Panc1 (cell line): ENCODE data around the gene SPG21. TPM values are rescaled to one million over a fixed set of nuclear protein-coding genes. Genes with fewer than 3 reads are reported as not detected.

Source experiments
- ATAC-seq: fragments of 200-7000 bp; cut with Tn5 transposase; 2 replicates; pipeline ENCODE4 v1.9.1; 2020; ENCODE audit warnings: mild to moderate bottlenecking, moderate library complexity
- BruUV-seq: library from RNA; stranded (reverse); fragments of 400-500 nt; replicated peaks from 2 replicates; lab custom pipeline; 2021; lab: Mats Ljungman, UMichigan
- CTCF ChIA-PET: fragments of 300-600 bp; sonication (Branson Sonifier 250); formaldehyde crosslinking; loops from one replicate; lab custom pipeline; 2022; ENCODE audit warnings: antibody characterized with exemption; lab: Charles Lee
- POLR2A ChIA-PET: fragments of 300-600 bp; sonication (Branson Sonifier 250); formaldehyde crosslinking; loops from one replicate; lab custom pipeline; 2022; ENCODE audit warnings: antibody characterized with exemption; lab: Charles Lee
- DNase-seq: peaks from one replicate; pipeline ENCODE4 v3.0.0-alpha.2; 2010; ENCODE audit warnings: low read depth, low spot score
- H3K27ac ChIP-seq: 2 replicates; pipeline ENCODE4 v1.5.1; 2011; ENCODE audit warnings: mild to moderate bottlenecking, low read length, inconsistent platforms
- H3K27me3 ChIP-seq: fragments of 200-500 bp; sonication (Bioruptor generic); 2 replicates; pipeline ENCODE4 v1.6.0; 2014; ENCODE audit warnings: low read length, inconsistent platforms; ENCODE audit not compliant: control insufficient read depth, insufficient read depth
- H3K36me3 ChIP-seq: fragments of 200-500 bp; sonication (Bioruptor generic); 2 replicates; pipeline ENCODE4 v1.5.1; 2014; ENCODE audit warnings: inconsistent platforms, mild to moderate bottlenecking, low read length, moderate library complexity; ENCODE audit not compliant: control insufficient read depth, insufficient read depth
- H3K4me1 ChIP-seq: 2 replicates; pipeline ENCODE4 v1.5.1; 2011; ENCODE audit warnings: inconsistent platforms, mild to moderate bottlenecking, low read length, moderate library complexity; ENCODE audit not compliant: control insufficient read depth, insufficient read depth
- H3K4me3 ChIP-seq, 2 experiments: 2 replicates each; pipeline ENCODE4 v1.5.1; 2011 to 2012; ENCODE audit warnings: low read depth in 2 of 2, low read length in 2 of 2, mild to moderate bottlenecking in 2 of 2, inconsistent platforms in 1 of 2, moderate library complexity in 1 of 2
- H3K9me3 ChIP-seq: fragments of 200-500 bp; sonication (Bioruptor generic); 2 replicates; pipeline ENCODE4 v1.5.1; 2014; ENCODE audit warnings: low read depth, mild to moderate bottlenecking, inconsistent platforms, low read length, moderate library complexity; ENCODE audit not compliant: control insufficient read depth, insufficient read depth
- POLR2AphosphoS5 ChIP-seq: IDR thresholded peaks from 2 replicates; pipeline ENCODE4 v1.6.1; 2012; ENCODE audit warnings: mild to moderate bottlenecking, low read depth, low read length, moderate library complexity
- SIN3A ChIP-seq: IDR thresholded peaks from 2 replicates; pipeline ENCODE4 v1.6.1; 2012; ENCODE audit warnings: low read depth, mild to moderate bottlenecking, low read length, moderate library complexity, borderline replicate concordance; ENCODE audit not compliant: insufficient read depth
- TCF7L2 ChIP-seq: IDR thresholded peaks from 2 replicates; pipeline ENCODE4 v1.6.1; 2011; ENCODE audit warnings: mild to moderate bottlenecking, low read depth, low read length, inconsistent platforms
- in situ Hi-C: cut with HindIII; loops from 2 replicates; pipeline ENCODE4 v1.10.0; 2016; ENCODE audit warnings: low sequenced_read_pairs, low pct_unique_long_range_greater_than_20kb
- intact Hi-C: fragments of 100-400 bp; cut with micrococcal nuclease; formaldehyde crosslinking; loops from one replicate; pipeline ENCODE4 v1.10.0; 2022; ENCODE audit not compliant: unreplicated experiment
- total RNA-seq: library from RNA; stranded (reverse); gene quantifications from one replicate; pipeline ENCODE4 v1.2.1, GENCODE V29; 2021; ENCODE audit not compliant: unreplicated experiment
- TF ChIP-seq, protein P1 (sequence below): fragments of 450-650 bp; IDR thresholded peaks from 2 replicates; pipeline ENCODE4 v1.5.1; 2017; ENCODE audit warnings: mild to moderate bottlenecking
- TF ChIP-seq, protein P2 (sequence below), 2 experiments: IDR thresholded peaks; 2 replicates each; pipeline ENCODE4 v1.6.1; 2011 to 2012; ENCODE audit warnings: low read depth in 2 of 2, control low read depth in 1 of 2, low read length in 1 of 2, mild to moderate bottlenecking in 1 of 2, moderate library complexity in 1 of 2; ENCODE audit not compliant: insufficient read depth in 1 of 2

SPG21 gene
- total RNA-seq, 1 experiment from 2014 or later, result 124 TPM

DNA sequence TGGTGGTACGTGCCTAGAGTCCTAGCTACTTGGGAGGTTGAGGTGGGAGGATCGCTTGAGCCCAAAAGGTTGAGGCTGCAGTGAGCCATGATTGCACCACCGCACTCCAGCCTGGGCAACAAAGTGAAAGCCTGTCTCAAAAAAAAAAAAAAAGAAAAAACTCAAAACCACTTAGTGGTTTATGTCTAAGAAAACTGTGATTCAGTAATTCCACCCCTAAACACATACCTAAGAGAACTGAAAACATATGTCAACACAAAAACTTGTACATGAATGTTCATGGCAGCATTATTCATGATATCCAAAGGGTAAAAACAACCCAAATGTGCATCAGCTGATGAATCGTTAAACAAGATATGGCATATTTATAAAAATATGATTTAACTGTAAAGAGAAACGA, 14.3 kb downstream of the SPG21 start:
- in situ Hi-C loops, result no loop called here

DNA sequence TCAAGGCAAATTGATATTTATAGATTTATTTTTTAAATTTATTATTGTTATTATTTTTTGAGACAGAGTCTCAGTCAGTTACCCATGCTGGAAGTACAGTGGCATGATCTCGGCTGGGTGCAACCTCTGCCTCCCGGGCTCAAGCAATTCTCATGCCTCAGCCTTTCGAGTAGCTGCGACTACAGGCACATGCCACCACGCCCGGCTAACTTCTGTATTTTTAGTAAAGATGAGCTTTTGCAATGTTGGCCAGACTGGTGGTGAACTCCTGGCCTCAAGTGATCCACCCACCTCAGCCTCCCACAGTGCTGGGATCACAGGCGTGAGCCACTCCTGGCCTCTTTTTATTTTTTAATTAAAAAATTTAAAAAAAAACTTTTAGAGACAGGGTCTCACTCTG, 19.0 kb downstream of the SPG21 start:
- intact Hi-C loops (no loop called here), in situ Hi-C loops (no loop called here)
- Histone ChIP-seq H3K36me3 (peaks cover 14% of the 10 kb centered on the region; the same call in 1 of the 2 replicates), H3K9me3 (no peaks in the 10 kb centered on the region), H3K27ac (no peak overlapping the region), H3K27me3 (no peaks in the 10 kb centered on the region), H3K4me3 (no peak overlapping the region), H3K4me1 (no peaks in the 10 kb centered on the region)
- TF ChIP-seq, protein P1, sequence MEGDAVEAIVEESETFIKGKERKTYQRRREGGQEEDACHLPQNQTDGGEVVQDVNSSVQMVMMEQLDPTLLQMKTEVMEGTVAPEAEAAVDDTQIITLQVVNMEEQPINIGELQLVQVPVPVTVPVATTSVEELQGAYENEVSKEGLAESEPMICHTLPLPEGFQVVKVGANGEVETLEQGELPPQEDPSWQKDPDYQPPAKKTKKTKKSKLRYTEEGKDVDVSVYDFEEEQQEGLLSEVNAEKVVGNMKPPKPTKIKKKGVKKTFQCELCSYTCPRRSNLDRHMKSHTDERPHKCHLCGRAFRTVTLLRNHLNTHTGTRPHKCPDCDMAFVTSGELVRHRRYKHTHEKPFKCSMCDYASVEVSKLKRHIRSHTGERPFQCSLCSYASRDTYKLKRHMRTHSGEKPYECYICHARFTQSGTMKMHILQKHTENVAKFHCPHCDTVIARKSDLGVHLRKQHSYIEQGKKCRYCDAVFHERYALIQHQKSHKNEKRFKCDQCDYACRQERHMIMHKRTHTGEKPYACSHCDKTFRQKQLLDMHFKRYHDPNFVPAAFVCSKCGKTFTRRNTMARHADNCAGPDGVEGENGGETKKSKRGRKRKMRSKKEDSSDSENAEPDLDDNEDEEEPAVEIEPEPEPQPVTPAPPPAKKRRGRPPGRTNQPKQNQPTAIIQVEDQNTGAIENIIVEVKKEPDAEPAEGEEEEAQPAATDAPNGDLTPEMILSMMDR, result no peak
- no peak for TF ChIP-seq POLR2AphosphoS5
- TF ChIP-seq SIN3A, result no peak
- TF ChIP-seq, protein P2, sequence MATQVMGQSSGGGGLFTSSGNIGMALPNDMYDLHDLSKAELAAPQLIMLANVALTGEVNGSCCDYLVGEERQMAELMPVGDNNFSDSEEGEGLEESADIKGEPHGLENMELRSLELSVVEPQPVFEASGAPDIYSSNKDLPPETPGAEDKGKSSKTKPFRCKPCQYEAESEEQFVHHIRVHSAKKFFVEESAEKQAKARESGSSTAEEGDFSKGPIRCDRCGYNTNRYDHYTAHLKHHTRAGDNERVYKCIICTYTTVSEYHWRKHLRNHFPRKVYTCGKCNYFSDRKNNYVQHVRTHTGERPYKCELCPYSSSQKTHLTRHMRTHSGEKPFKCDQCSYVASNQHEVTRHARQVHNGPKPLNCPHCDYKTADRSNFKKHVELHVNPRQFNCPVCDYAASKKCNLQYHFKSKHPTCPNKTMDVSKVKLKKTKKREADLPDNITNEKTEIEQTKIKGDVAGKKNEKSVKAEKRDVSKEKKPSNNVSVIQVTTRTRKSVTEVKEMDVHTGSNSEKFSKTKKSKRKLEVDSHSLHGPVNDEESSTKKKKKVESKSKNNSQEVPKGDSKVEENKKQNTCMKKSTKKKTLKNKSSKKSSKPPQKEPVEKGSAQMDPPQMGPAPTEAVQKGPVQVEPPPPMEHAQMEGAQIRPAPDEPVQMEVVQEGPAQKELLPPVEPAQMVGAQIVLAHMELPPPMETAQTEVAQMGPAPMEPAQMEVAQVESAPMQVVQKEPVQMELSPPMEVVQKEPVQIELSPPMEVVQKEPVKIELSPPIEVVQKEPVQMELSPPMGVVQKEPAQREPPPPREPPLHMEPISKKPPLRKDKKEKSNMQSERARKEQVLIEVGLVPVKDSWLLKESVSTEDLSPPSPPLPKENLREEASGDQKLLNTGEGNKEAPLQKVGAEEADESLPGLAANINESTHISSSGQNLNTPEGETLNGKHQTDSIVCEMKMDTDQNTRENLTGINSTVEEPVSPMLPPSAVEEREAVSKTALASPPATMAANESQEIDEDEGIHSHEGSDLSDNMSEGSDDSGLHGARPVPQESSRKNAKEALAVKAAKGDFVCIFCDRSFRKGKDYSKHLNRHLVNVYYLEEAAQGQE (IDR thresholded peaks at IDR 0.05; ENCODE audit: insufficient read depth in 1 of 2, low read depth in 2 of 2, low read length in 1 of 2), result no peak
- TF ChIP-seq TCF7L2, result no peak
- ChIA-PET POLR2A (interaction anchor here (0.6 kb wide), 2 partner anchors 13 to 196 kb away, joined by 3 read pairs; no protein-coding TSS in a partner anchor), CTCF (no interaction called here)
- ATAC-seq, result no peak
- no peak for DNase-seq
- no TSS peak for BruUV-seq

More for the DNA sequence above, 14.3 kb downstream of the SPG21 start:
- ChIA-PET CTCF (no interaction called here), POLR2A (interaction anchor here (0.5 kb wide), 1 partner anchor 10 kb away, joined by 3 read pairs; no protein-coding TSS in a partner anchor)
- Histone ChIP-seq H3K27ac (no peak overlapping the region), H3K36me3 (peaks cover 13% of the 10 kb centered on the region), H3K4me1 (no peaks in the 10 kb centered on the region), H3K4me3 (no peak overlapping the region), H3K9me3 (no peaks in the 10 kb centered on the region), H3K27me3 (no peaks in the 10 kb centered on the region)
- no peak for DNase-seq
- ATAC-seq, result no peak
- intact Hi-C loops, result no loop called here
- BruUV-seq, result no TSS peak
- TF ChIP-seq, protein P1, result no peak
- TF ChIP-seq TCF7L2, result no peak
- no peak for TF ChIP-seq POLR2AphosphoS5
- TF ChIP-seq, protein P2 (IDR thresholded peaks at IDR 0.05; ENCODE audit: insufficient read depth in 1 of 2, low read depth in 2 of 2, low read length in 1 of 2), result no peak
- no peak for TF ChIP-seq SIN3A
